Stimulated activated CD4-positive, alpha-beta T cell treated with anti-CD3 and anti-CD28 coated beads, Interleukin-1b, Interleukin-23, amount 100 ng/mL, for 1 hour (primary cell): ENCODE results near the gene CATSPERZ.
A peak's percentile ranks its signal among the peaks of the same experiment; 100 is the strongest.

ENCODE experiments used
- DNase-seq, 2 donors: peaks; one replicate each; pipeline ENCODE4 v3.0.0-alpha.2; 2020; ENCODE audit warnings: low read depth in 2 of 2

The CATSPERZ gene, protein sequence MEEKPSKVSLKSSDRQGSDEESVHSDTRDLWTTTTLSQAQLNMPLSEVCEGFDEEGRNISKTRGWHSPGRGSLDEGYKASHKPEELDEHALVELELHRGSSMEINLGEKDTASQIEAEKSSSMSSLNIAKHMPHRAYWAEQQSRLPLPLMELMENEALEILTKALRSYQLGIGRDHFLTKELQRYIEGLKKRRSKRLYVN

GRCh38 chr11:64299847-64300648, at the start of gene CATSPERZ:
TSS of gene CATSPERZ (plus strand) at chr11:64300358. CDS start at chr11:64300411, 53 bp downstream.
- DNase-seq: no peak

DNA sequence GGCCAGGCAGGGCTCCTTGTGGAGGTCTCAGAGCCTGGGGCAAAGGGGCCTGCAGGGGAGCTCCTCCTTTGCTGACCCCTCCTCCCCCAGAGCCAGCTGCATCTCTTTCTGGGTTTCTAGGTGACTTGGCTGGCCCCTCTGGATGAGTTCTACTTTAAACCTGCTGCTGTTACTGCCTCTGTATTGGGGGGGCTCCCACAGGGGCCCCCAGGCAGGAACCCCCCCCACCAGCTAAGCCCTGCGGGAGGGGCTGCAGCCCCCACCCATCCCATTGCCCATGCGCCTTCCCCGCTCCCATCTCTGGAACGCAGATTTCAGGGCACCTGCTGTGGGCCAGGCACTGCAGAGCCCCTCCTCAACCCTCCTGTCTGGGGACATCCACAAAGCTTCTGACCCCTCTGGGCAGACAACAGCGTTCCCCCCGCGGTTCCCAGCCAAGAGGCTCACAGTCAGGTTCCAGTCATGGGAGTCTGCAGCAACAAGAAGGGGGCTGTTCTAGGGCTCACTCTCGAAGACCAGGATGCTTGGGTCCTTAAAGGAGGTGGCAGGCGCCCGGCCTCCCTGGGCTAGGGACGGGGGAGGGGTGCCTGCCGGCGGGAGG, 49.6 kb upstream of the CATSPERZ start:
- no peak for DNase-seq

DNA sequence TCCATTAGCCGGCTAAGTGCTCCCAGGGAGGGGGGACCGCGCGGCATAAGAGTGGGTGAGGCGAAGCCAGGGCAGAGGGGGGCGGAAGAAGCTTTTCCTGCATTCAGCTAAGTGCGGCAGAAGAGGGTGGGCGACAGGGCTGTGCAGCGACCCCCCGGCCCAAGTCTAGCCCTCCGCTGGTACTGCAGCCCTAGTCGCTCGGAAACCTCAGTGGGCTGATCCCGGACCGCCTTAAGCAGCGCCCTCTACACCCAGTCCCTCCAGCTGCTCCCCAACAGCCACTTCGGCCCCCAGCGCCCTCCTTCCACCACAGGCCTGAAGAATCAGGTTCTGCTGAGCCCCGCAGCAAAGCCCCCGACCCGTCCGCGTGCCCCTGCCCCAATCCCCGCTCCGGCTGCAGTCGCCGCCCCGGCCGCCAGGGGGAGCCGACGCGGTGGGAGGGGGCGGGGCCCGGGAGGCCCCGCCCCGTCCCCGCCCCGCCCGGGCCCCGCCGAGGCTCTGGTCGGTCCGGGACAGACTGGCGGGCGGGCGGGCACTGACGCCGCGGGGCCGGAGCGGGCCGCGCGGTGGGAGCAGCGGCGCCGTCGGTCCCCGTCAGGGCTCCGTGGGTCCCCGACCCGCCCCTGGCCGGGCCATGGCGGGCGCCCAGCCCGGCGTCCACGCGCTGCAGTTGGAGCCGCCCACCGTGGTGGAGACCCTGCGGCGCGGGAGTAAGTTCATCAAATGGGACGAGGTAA, 49.0 kb upstream of the CATSPERZ start, which contains the start of gene PLCB3:
TSS of gene PLCB3 (plus strand) at position 515 of the 737 bp plus-strand sequence. CDS start at position 635, 120 bp downstream.
- peak in 1 of 2 donors; percentile 50 for DNase-seq

DNA sequence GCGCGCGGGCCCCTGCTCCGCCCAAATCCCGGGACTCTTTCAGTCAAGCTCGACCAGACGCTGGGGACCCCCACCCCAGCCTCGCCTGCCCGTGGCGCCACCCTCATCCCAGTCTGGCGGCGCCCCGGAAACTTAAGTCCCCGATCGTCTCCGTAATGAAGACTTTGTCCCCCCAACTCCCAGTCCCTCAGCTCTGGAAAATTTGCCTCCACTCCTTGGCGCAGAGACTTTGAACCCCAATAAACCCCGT, 48.5 kb upstream of the CATSPERZ start:
- no peak for DNase-seq

GRCh38 chr11:64252003-64252872, 47.9 kb upstream of the CATSPERZ start:
- no peak for DNase-seq

GRCh38 chr11:64253043-64253442, 47.1 kb upstream of the CATSPERZ start:
- DNase-seq: no peak

DNA sequence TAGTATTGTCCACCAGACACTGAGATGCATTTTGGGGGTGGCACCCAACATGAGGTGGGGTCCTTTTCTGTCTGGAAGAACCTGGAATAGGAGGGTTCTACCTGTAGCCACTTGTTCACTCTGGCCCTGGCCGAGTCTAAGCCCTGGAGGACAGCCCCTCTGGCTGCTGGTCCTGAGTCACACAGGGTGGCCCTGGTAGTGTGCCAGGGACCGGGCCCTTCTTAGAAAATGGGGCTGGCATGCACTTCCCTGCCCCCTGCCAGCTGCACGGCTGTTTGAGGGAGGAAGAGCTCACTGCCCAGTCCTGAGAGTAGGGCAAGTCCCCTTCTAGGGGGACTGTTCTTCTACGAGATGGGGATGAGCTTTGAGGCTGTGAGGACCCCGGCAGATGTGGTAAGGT, 46.7 kb upstream of the CATSPERZ start:
- no peak for DNase-seq

DNA sequence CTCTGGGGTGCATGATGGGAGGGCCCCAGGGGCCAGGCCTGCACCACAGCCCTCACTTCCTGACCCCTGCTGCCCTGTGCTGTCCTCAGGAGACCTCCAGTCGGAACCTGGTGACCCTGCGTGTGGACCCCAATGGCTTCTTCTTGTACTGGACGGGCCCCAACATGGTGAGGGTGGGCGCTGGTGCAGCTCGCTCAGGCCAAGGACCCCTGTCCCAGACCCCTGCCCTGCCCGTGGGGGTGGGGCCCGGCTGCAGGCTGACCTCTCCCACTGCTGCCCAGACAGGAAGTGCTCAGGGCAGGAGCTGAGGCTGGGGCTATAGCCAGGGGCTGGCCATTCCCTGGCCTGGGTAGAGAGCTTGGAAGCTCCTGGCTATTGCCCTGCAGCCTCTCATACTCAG, 45.8 kb upstream of the CATSPERZ start:
- no peak for DNase-seq

DNA sequence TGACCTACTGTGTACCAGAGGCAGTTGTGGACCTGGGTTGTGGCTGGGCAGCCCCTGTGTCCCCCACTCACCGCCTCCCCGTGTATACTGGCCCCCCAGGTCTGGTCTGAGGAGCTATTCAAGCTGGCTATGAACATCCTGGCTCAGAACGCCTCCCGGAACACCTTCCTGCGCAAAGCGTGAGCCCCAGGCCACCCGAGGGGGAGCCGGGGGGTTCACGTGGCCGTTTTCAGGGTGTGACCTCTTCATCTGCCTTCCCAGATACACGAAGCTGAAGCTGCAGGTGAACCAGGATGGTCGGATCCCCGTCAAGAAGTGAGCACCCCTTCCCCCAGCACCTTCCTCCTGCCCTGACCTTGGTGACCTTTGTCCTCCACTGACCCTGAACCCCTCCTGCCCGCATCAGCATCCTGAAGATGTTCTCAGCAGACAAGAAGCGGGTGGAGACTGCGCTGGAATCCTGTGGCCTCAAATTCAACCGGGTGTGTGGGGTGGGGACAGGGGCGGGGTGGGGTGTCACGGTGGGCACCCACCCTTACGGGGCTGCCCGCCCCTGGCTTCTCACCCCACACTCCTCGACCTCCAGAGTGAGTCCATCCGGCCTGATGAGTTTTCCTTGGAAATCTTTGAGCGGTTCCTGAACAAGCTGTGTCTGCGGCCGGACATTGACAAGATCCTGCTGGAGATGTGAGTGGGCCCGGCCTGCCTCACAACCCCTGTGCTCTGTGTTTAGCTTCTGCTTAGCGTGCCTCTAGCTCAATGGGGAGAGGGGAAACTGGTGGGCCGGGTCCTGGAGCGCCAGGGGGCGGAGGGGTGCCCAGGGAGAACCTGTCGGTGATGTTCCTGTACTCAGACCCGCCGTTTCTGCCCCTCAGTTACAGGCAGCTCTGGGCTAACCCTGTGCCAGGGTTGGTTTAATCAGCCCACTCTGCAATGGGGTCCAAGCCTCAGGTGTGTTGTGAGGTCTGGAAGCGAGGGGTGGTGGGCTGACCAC, 44.7 kb upstream of the CATSPERZ start:
- DNase-seq: no peak

DNA sequence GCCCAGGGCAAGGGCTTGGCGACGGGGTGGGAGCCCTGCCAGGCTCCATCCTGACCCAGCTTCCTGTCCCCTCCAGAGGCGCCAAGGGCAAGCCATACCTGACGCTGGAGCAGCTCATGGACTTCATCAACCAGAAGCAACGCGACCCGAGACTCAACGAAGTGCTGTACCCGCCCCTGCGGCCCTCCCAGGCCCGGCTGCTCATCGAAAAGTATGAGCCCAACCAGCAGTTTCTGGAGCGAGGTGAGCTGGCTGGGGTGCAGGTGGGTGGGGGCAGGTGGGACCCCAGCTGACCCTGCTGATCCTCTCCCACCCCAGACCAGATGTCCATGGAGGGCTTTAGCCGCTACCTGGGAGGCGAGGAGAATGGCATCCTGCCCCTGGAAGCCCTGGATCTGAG, 43.9 kb upstream of the CATSPERZ start:
- no peak for DNase-seq

- DNase-seq: no peak
Measured at GRCh38 chr11:64258356-64258755, 41.8 kb upstream of the CATSPERZ start.

- no peak for DNase-seq
Measured at GRCh38 chr11:64258946-64259532, 41.1 kb upstream of the CATSPERZ start.

GRCh38 chr11:64259533-64260067, 40.6 kb upstream of the CATSPERZ start:
- DNase-seq: no peak

DNA sequence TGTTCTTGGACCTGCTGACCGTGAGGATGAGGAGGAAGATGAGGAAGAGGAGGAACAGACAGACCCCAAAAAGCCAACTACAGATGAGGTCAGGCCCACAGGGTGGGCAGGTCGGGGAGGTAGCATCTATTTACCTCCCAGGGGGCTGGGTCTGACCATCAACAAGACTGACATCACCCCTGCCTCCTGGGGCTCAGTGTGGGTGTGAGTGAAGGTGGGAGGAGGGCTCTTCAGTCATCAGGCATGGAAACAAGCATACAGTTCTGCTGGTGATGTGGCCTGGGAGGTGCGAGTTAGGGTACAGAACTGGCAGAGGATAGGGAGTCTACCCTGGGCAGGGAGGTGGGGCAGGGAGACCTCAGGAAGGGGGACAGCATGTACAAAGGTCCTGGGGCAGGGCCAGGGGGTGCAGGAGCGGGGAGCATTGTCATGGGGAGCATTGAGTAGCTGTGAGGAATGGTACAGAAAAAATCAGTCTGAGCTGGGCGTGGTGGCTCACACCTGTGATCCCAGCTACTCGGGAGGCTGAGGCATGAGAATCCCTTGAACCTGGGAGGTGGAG, 39.9 kb upstream of the CATSPERZ start:
- no peak for DNase-seq

DNA sequence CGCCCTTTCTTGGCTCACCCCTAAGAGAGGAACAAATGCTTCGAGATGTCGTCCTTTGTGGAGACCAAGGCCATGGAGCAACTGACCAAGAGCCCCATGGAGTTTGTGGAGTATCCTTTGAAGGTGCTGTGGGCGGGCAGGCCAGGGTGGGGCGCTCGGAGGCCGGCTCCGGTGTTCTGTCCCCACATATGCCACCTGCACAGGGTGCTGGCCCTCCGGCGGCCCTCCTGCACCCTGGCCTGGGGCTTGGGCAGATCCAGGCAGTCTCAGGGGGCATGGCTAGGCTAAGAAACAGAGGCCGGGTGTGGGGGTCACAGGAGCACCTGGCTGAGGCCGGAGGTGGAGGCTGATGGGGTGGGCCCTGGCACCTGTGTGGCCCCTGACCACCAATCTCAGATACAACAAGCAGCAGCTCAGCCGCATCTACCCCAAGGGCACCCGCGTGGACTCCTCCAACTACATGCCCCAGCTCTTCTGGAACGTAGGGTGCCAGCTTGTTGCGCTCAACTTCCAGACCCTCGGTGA, 38.5 kb upstream of the CATSPERZ start:
- DNase-seq: no peak

DNA sequence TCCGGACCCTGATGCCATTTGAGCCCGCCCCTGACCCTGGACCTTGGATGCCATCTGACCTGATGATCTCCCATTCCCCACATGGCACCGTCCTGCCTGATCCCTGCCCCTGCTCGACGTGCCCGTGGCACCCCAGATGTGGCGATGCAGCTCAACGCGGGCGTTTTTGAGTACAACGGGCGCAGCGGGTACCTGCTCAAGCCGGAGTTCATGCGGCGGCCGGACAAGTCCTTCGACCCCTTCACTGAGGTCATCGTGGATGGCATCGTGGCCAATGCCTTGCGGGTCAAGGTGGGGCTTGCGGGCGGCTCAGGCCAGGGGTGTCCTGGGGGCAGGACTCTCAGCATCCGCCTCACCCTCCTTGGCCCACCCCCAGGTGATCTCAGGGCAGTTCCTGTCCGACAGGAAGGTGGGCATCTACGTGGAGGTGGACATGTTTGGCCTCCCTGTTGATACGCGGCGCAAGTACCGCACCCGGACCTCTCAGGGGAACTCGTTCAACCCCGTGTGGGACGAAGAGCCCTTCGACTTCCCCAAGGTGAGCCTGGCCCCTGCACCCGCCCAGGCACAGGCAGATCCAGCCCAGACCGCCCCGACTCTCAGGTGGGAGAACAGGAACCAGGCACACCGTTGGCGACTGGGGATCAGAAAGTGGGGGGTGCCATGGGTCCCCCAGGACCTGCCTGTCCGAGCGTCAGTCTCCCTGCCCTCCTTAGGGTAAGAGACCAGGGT, 37.7 kb upstream of the CATSPERZ start:
- DNase-seq: no peak

DNA sequence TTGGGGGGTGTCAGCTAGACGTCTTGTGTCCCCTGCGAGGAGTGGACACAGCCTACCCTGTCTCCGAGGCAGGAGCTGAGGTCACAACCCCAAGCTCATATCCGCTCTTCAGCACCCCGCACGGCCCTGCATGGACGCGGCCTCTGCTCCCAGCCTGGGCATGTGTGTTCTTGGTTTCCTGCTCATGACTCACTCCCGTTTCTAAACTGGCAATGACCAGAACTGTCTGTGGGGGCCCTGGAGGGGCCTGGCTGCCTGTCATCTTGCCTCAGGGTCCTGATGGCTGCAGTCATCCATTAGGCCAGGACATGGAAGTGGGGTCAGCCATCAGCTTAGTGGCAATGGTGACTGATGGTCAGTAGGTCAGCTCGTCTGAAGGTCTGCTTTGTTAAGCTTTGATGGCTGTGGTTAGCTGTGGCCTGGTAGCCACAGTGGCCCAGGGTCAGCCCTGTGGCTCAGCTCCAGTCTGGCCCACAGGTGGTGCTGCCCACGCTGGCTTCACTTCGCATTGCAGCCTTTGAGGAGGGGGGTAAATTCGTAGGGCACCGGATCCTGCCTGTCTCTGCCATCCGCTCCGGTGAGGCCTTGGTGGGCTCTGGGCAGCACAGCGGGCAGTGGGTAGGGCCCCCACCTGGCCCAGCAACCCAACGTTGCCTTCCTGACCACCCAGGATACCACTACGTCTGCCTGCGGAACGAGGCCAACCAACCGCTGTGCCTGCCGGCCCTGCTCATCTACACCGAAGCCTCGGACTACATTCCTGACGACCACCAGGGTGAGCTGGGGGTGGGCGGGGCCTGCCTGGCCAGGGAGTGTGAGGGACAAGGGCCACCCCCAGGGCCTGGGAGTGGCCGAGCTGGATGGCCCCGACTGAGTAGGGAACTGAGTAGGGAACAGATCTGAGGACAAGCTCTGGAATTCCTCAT, 36.9 kb upstream of the CATSPERZ start:
- no peak for DNase-seq
